K562 (cell line): ENCODE measurements around the gene ATAD3C. TPM values are rescaled to one million over a fixed set of nuclear protein-coding genes. Genes with fewer than 3 reads are reported as not detected.
A peak's percentile ranks its signal among the peaks of the same experiment; 100 is the strongest.

ENCODE experiments used
- CBX3 ChIP-seq, 2 experiments: IDR thresholded peaks; 1 replicate in 1 of 2; 2 replicates in 1 of 2; pipeline ENCODE4 v1.6.1; 2012; ENCODE audit warnings: inconsistent platforms in 2 of 2, low read length in 2 of 2, borderline replicate concordance in 1 of 2, control low read depth in 1 of 2
- CREB1 ChIP-seq, 2 experiments: sonication (generic) in 1 of 2; formaldehyde crosslinking in 1 of 2; IDR thresholded peaks; 2 replicates each; pipeline versions ENCODE4 v1.6.1 to v1.8.0; 2012 to 2022; ENCODE audit warnings: inconsistent platforms in 1 of 2, mild to moderate bottlenecking in 1 of 2, missing genetic modification reagents in 1 of 2, moderate library complexity in 1 of 2
- CTCF ChIP-seq, 3 experiments: IDR thresholded peaks in 2 of 3; conservative IDR thresholded peaks in 1 of 3; 2 replicates each; pipeline ENCODE4 v1.5.1; 2011 to 2012; ENCODE audit warnings: low read length in 3 of 3, mild to moderate bottlenecking in 3 of 3, control low read depth in 2 of 3, improper control_type of control experiment in 1 of 3, inconsistent platforms in 1 of 3, low read depth in 1 of 3, mixed read lengths in 1 of 3, moderate library complexity in 1 of 3; ENCODE audit not compliant: insufficient read depth in 2 of 3
- E2F3 ChIP-seq: fragments of 250-450 bp; sonication (Bioruptor Pico); IDR thresholded peaks from 2 replicates; pipeline ENCODE4 v1.4.0; 2020; ENCODE audit warnings: mild to moderate bottlenecking
- E2F5 ChIP-seq: sonication (generic); formaldehyde crosslinking; IDR thresholded peaks from 2 replicates; pipeline ENCODE4 v1.8.0; 2022; ENCODE audit warnings: mild to moderate bottlenecking, missing genetic modification reagents
- GABPA ChIP-seq: fragments of 200-800 bp; sonication (Bioruptor generic); conservative IDR thresholded peaks from 2 replicates; pipeline ENCODE4 v1.6.1; 2016; ENCODE audit warnings: low read depth, missing genetic modification characterization, missing compliant biosample characterization
- ILK ChIP-seq: fragments of 450-650 bp; IDR thresholded peaks from 2 replicates; pipeline ENCODE4 v1.6.1; 2016; ENCODE audit warnings: missing genetic modification characterization, low read depth, mild to moderate bottlenecking, missing compliant biosample characterization, moderate library complexity, borderline replicate concordance
- MLLT1 ChIP-seq, 2 experiments: fragments of 450-650 bp; IDR thresholded peaks; 2 replicates each; pipeline ENCODE4 v1.6.1; 2016
- RBFOX2 ChIP-seq: fragments of 200-400 bp; formaldehyde crosslinking; IDR thresholded peaks from 2 replicates; pipeline ENCODE4 v1.6.1; 2017; ENCODE audit warnings: low read depth, mild to moderate bottlenecking, low read length, moderate library complexity
- RBM25 ChIP-seq: fragments of 200-400 bp; formaldehyde crosslinking; IDR thresholded peaks from 2 replicates; pipeline ENCODE4 v1.6.1; 2018; ENCODE audit warnings: low read length, low read depth, moderate library complexity; ENCODE audit not compliant: severe bottlenecking
- ZNF274 ChIP-seq: IDR thresholded peaks from 2 replicates; pipeline ENCODE4 v1.6.1; 2011; ENCODE audit warnings: low read depth, mild to moderate bottlenecking, low read length, moderate library complexity, borderline replicate concordance
- ZSCAN32 ChIP-seq: fragments of 450-650 bp; formaldehyde crosslinking; IDR thresholded peaks from 2 replicates; pipeline ENCODE4 v1.4.0; 2020; ENCODE audit warnings: mild to moderate bottlenecking, moderate library complexity
- polyA plus RNA-seq, 8 experiments: library from polyadenylated mRNA; depleted of rRNA in 4 of 8; stranded (reverse) in 5 of 8; unstranded in 3 of 8; fragments of >200 nt; fragmentation: Nextera tagmentation in 2 of 8; fragmentation: Illumina TruSeq in 1 of 8; extraction: Ambion mirVana in 2 of 8; extraction: Trizol in 1 of 8; gene quantifications; 2 replicates each; pipeline versions ENCODE4 v1.2.1 to v1.2.3, GENCODE V29; 2011 to 2014; ENCODE audit warnings: inconsistent platforms in 1 of 8, missing spikeins in 1 of 8
- total RNA-seq, 7 experiments: library from RNA; depleted of rRNA in 6 of 7; stranded (reverse); fragments of >200 nt in 6 of 7; fragmentation: Illumina TruSeq in 2 of 7; extraction: Trizol in 2 of 7; gene quantifications; 2 replicates each; pipeline versions ENCODE4 v1.2.1 to v1.2.3, GENCODE V29; 2011 to 2021; ENCODE audit warnings: low replicate concordance in 1 of 7
- TF ChIP-seq, protein P1 (sequence below): fragments of 250-450 bp; sonication (Bioruptor Pico); IDR thresholded peaks from 2 replicates; pipeline ENCODE4 v1.8.0; 2022; ENCODE audit warnings: inconsistent platforms
- TF ChIP-seq, protein P2 (sequence below): sonication (generic); formaldehyde crosslinking; IDR thresholded peaks from 2 replicates; pipeline ENCODE4 v1.8.0; 2022; ENCODE audit warnings: mild to moderate bottlenecking, low read depth, missing genetic modification reagents
- TF ChIP-seq, protein P3 (sequence below): fragments of 250-450 bp; sonication (Bioruptor Pico); IDR thresholded peaks from 2 replicates; pipeline ENCODE4 v1.8.0; 2021; ENCODE audit warnings: mild to moderate bottlenecking, moderate library complexity

The ATAD3C gene
- total and polyA plus RNA-seq, 9 of the 15 experiments (the other 6 are each of a cell fraction or from before 2014, with no cell fraction given): 0.03 to 0.18 TPM; not detected in 7

DNA sequence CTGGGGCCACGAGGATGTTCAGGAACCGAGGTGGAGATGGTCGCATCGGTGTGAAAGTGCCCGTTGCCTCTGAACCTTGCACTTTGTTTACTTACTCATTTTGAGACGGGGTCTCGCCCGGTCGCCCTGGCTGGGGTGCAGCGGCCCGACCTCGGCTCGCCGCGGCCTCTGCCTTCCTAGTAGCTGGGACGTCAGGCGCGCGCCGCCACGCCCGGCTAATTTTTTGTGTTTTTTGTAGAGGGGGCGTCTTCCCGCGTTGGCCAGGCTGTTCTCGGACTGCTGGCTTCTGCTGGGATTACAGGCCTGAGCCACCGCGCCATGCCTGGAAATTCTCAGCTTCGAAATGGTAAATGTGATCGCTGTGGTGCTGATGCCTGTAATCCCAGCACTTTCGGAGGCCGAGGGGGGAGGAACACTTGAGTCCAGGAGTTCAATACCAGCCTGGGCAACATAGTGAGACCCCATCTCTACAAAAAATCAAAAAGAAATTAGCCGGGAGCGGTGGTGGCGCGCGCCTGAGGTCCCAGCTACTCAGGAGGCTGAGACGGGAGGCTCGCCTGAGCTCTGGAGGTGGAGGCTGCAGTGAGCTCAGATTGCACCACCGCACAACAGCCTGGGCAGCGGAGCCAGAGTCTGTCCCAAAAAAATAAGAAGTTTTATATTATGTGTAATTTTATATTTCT, 41.7 kb upstream of the ATAD3C start (continued):
- TF ChIP-seq ILK (tag): no peak
- no peak for TF ChIP-seq E2F5 (CRISPR knock-in tag)
- TF ChIP-seq CREB1 (IDR thresholded peaks at IDR 0.05): no peak
- no peak for TF ChIP-seq CREB1 (CRISPR knock-in tag; IDR thresholded peaks at IDR 0.05)
- no peak for TF ChIP-seq CBX3 (IDR thresholded peaks at IDR 0.05; ENCODE audit: borderline replicate concordance in 1 of 2, low read length in 2 of 2)
- TF ChIP-seq MLLT1 (IDR thresholded peaks at IDR 0.05): no peak
- peak; percentile 88 for TF ChIP-seq RBFOX2
- no peak for TF ChIP-seq ZNF274
- TF ChIP-seq, protein P1, sequence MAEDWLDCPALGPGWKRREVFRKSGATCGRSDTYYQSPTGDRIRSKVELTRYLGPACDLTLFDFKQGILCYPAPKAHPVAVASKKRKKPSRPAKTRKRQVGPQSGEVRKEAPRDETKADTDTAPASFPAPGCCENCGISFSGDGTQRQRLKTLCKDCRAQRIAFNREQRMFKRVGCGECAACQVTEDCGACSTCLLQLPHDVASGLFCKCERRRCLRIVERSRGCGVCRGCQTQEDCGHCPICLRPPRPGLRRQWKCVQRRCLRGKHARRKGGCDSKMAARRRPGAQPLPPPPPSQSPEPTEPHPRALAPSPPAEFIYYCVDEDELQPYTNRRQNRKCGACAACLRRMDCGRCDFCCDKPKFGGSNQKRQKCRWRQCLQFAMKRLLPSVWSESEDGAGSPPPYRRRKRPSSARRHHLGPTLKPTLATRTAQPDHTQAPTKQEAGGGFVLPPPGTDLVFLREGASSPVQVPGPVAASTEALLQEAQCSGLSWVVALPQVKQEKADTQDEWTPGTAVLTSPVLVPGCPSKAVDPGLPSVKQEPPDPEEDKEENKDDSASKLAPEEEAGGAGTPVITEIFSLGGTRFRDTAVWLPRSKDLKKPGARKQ: no peak
- TF ChIP-seq E2F3 (CRISPR knock-in tag): no peak
- peak; percentile 73; the same call in 1 of the 2 replicates for TF ChIP-seq GABPA (tag)
- no peak for TF ChIP-seq ZSCAN32 (CRISPR knock-in tag)
- TF ChIP-seq RBM25: peak; percentile 81
- TF ChIP-seq, protein P2, sequence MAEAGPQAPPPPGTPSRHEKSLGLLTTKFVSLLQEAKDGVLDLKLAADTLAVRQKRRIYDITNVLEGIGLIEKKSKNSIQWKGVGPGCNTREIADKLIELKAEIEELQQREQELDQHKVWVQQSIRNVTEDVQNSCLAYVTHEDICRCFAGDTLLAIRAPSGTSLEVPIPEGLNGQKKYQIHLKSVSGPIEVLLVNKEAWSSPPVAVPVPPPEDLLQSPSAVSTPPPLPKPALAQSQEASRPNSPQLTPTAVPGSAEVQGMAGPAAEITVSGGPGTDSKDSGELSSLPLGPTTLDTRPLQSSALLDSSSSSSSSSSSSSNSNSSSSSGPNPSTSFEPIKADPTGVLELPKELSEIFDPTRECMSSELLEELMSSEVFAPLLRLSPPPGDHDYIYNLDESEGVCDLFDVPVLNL (CRISPR knock-in tag): no peak
- TF ChIP-seq CTCF (IDR thresholded peaks at IDR 0.05 in 2 of 3, conservative IDR thresholded peaks at IDR 0.05 in 1 of 3; ENCODE audit: insufficient read depth in 2 of 3, low read depth in 1 of 3, low read length in 3 of 3): peak in 2 of 3 experiments; percentile 11 to 19; a peak in 2 of 6 replicates
- TF ChIP-seq, protein P3, sequence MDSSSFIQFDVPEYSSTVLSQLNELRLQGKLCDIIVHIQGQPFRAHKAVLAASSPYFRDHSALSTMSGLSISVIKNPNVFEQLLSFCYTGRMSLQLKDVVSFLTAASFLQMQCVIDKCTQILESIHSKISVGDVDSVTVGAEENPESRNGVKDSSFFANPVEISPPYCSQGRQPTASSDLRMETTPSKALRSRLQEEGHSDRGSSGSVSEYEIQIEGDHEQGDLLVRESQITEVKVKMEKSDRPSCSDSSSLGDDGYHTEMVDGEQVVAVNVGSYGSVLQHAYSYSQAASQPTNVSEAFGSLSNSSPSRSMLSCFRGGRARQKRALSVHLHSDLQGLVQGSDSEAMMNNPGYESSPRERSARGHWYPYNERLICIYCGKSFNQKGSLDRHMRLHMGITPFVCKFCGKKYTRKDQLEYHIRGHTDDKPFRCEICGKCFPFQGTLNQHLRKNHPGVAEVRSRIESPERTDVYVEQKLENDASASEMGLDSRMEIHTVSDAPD: no peak
